OCI-LY1 (cell line): ENCODE results near the gene MRPL19.

Source experiments
- EZH2 ChIP-seq: fragments of 200-600 bp; sonication (generic), shearing (Covaris generic); IDR thresholded peaks from 2 replicates; pipeline ENCODE4 v1.8.0; 2017; ENCODE audit warnings: borderline replicate concordance, mixed run types, mild to moderate bottlenecking, antibody characterized with exemption, low read length, moderate library complexity, mixed read lengths
- TF ChIP-seq, protein P1 (sequence below): fragments of 200-600 bp; sonication (generic), shearing (Covaris generic); IDR thresholded peaks from 2 replicates; pipeline ENCODE4 v1.5.1; 2017; ENCODE audit warnings: mild to moderate bottlenecking, antibody characterized with exemption, low read length, moderate library complexity, mixed read lengths

- TF ChIP-seq, protein P1, sequence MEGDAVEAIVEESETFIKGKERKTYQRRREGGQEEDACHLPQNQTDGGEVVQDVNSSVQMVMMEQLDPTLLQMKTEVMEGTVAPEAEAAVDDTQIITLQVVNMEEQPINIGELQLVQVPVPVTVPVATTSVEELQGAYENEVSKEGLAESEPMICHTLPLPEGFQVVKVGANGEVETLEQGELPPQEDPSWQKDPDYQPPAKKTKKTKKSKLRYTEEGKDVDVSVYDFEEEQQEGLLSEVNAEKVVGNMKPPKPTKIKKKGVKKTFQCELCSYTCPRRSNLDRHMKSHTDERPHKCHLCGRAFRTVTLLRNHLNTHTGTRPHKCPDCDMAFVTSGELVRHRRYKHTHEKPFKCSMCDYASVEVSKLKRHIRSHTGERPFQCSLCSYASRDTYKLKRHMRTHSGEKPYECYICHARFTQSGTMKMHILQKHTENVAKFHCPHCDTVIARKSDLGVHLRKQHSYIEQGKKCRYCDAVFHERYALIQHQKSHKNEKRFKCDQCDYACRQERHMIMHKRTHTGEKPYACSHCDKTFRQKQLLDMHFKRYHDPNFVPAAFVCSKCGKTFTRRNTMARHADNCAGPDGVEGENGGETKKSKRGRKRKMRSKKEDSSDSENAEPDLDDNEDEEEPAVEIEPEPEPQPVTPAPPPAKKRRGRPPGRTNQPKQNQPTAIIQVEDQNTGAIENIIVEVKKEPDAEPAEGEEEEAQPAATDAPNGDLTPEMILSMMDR: no peak
- no peak for TF ChIP-seq EZH2
Measured at GRCh38 chr2:75604484-75604883, 42.1 kb upstream of the MRPL19 start.
